Measurements from ENCODE around the gene KHDRBS1.
"Not testable (repeated sequence)": the region's sequence is repeated elsewhere in the genome, so short reads cannot be mapped to it uniquely, and the experiment has no call there.

The KHDRBS1 gene

GRCh38 chr1:32014199-32014947 lies 705 bp downstream of the KHDRBS1 start:
- peak; percentile 22 for DNase-seq

DNA sequence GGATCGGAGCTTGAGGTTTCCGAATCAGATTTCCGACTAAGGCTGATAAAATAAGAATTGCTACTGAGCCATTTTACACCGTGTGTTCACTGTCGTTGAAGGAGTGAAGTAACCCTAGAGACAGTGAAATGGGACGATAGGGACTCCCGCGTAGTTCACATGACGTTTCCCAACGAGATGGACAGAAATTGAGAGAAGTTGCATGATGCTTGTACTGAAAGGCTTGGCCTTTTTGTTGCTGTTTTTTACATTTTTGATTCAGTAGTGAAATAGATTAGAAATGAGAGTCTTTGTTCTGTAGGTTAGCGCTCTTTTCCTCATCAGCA lies 1.2 kb downstream of the KHDRBS1 start:
- DNase-seq, result no peak

DNA sequence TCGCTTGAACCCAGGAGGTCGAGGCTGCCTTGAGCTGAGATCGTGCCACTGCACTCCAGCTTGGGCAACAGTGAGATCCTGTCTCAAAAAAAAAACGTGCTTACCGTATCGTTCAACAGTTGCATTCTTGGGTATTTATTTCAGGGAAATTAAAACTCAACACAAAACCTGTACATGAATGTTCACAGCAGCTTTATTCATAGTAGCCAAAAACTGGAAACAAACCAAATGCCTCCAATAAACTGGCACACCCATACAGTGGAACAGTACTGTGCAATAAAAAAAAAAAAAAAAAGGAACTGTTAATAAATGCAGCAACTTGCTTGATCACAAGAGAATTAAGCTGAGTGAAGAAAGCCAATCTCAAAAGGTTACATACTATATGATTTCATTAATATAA lies 6.7 kb downstream of the KHDRBS1 start:
- DNase-seq, result no peak

GRCh38 chr1:32021574-32022018 lies 7.9 kb downstream of the KHDRBS1 start:
- DNase-seq, result not testable (repeated sequence)

GRCh38 chr1:32023351-32023750 lies 9.7 kb downstream of the KHDRBS1 start:
- no peak for DNase-seq

DNA sequence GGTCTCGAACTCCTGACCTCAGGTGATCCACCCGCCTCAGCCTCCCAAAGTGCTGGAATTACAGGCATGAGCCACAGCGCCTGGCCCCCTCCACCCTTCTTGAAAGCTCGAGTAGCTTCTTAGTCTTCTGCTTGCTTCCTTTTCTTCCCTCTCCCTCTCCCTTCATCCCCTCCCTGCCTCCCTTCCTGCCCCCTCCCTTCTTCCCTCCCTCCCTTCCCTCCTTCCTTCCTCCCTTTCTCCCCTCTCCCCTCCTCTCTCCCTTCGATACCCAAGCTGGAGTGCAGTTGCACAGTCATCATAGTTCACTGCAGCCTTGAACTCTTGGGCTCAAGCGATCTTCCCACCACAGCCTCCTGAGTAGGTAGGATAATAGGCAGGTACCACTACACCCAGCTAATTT lies 11.8 kb downstream of the KHDRBS1 start:
- no peak for DNase-seq

DNA sequence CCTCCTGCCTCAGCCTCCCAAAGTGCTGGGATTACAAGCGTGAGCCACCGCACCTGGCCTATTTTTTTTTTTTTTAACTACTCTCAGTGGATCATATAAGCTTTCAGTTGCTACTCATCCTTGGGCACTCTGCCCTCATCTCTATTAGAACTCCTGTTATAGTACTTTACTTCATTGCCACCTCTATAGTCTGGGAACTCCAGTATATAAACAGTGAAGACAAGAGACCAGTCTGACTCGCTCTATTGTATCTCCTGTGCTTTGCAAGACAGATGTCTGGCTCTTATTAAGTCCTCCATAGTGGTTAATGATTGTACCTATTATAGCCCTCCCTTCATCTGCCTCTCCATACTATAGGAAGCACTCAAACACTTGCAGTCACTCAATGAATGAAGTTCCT lies 15.1 kb downstream of the KHDRBS1 start:
- DNase-seq, result no peak

DNA sequence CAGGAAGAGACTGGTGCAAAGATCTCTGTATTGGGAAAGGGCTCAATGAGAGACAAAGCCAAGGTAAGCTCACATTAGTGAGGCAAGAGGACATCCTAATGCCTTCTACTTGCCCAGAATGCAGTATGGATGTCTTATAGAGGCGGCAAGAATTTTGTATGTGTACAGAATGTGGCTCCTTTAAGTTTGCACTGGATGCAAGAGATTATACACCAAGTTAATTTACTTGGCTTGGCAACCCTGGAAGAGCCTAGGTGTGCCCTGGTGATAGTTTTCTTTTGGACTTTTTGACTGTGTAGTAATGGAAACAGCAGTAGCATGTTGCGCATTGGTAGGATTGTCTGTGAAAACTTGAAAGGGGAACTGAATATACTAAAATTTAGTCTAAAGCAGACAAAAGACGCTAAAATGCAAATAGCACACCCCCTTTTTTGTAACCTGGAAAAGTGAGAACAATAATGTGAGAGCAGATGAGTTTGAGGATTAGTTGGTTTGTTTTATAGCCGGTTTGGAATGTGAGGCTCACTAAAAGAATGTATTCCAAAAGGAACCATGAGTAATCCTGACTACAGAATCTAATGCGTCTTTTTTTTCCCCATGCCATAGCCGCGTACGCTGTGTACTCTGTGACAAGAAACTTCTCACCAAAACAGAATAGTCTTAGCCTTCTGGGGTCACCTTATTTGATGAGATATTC lies 18.1 kb downstream of the KHDRBS1 start:
- DNase-seq, result no peak

DNA sequence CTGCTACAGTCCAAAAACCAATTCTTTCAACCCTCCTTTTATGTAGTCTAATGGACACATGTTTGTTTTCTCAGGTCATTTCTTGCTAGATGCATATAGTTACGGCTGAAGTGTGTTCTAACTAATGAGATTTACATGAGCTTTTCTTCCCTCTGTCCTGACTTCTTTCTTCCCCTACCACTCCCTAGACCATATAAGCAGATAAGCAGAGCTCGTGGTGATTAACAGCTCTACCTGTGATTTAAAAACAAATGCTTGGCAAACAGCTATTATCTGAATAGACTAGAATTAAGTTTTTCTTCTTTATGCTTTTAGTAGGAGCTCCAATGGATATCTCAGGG lies 18.6 kb downstream of the KHDRBS1 start:
- DNase-seq, result no peak

DNA sequence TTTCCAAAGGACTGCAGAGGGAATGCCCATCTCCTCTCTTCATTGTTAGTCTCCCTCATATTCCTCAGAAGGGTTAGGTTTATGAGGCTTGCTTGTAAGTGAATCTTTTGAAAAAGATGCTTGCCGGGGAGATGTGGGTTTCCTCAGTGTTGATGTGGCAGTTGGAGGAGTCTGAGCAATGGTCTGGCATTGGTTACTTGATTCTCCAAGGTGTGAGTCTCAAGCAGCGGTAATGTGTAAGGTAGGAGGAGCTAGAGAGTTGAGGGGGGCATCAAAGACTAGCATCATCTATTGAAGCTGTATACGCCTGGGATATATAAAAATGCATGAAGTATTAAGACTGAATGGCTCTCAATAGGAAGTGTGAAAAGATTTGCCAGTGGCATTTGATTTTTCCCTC lies 21.5 kb downstream of the KHDRBS1 start:
- no peak for DNase-seq

GRCh38 chr1:32040711-32041110 lies 27.0 kb downstream of the KHDRBS1 start:
- DNase-seq, result no peak

DNA sequence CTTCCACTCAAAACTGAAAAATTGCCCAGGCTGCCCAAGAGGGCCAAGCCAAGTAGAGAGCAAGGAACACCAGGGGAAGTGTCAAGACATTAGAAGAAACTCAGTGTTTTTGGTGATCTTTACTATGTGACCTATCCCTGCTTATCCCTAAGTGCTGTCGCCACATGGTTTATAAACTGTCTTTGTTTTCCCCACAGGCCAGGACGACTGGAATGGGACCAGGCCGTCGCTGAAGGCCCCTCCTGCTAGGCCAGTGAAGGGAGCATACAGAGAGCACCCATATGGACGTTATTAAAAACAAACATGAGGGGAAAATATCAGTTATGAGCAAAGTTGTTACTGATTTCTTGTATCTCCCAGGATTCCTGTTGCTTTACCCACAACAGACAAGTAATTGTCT lies 28.7 kb downstream of the KHDRBS1 start:
- DNase-seq, result no peak

- no peak for DNase-seq
Measured at GRCh38 chr1:32044234-32044633, 30.6 kb downstream of the KHDRBS1 start.

DNA sequence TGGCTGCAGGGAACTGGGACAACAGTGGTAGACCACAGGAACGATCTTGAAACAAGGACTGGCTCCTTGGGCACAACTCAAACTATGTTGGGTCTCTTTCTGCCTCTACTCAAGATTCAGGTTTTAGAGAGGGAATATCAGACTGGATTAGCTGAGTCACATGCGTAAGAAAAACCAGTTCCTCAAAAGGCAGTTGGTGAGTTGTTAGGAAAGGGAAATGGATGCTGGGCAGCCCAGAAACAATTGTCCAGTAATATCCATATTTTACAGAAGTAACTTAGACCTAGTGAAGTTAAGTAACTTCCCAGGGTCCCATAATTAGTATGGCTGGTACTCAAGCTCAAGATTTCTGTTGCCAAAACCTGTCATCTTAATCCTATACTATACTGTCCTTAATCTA lies 32.1 kb downstream of the KHDRBS1 start:
- DNase-seq, result no peak

DNA sequence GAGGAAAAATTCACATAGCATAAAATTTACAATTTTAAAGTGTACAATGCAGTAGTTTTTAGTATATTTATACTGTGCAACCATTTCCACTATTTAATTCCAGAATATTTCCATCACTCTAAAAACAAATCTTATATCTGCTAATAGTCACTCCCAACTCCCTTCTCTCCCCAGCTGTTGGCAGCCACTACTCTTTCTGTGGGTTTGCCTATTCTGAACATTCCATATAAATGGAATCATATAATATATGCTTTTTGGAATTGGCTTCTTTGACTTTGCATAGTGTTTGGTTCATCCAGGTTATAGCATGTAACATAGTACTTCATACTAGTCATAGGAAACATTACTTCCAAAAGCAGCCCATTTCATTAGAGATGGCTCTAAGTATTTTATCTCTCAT lies 34.0 kb downstream of the KHDRBS1 start:
- no peak for DNase-seq

DNA sequence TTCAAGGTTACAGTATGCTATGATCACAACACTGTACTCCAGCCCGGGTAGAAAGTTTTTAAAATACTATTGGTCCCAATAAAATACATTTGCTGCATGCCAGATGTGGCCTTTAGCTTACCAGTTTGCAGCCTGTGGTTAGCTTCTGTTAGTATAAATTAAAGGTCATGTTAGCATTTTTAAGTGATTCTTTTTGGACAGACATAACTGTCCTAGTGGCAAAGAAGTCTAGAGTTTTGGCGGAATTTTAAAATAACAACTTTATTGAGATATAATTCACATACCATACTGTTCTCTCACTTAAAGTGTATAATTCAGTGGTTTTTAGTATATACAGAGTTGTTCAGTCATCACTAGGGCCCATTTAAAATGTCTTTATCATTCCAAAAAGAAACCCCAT lies 34.8 kb downstream of the KHDRBS1 start:
- no peak for DNase-seq

DNA sequence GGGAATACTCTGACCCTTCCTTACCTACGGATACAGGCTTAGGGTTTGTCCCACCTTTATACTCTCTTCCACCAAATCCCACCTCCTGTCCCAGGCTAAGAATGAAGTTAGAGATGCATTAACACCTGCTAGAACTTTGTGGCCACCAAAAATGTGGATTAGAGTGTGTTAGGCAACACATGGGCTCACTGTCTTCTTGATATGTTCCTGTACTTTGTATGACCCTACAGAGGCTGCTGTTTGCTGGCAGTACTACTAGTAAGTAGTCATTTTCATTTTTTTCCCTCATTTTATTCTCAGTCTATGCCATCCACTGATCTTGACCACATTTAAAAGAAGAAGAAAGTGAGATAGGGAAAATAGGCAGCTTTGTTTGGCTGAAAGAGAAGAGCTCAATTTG lies 38.0 kb downstream of the KHDRBS1 start:
- DNase-seq, result no peak

DNA sequence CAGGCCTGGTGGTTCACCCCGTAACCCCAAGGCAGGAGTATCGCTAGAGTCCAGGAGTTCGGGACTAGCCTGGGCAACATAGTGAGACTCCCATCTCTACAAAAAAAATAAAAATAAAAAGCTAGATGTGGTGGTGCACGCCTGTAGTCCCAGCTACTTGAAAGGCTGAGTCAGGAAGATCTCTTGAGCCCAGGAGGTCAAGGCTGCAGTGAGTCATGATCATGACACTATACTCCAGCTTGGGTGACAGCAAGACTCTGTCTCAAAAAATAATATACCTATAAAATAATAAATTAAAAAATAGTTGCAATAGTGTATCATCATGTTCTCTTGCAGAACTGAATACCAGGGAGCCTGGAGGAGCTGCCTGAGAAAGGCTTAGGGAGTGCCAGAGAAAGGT lies 39.2 kb downstream of the KHDRBS1 start:
- no peak for DNase-seq

DNA sequence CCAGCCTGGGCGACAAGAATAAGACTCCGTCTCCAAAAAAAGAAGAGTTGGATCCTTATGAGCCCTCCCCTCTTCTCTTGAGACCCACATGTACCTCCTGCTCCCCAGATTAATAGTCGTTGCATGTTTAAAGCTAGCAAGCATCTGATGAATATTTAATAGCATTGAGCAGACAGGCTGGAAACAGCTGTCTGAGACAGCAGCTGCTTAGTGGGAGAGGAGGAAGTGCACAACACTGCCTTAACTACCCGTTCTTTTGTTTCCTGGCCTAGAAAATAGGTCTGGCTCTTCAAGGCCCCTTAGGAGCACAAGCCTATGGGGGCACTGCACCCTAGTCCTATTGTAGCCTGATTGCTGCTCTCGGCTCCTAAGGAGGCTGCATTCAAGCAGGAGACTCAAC lies 41.7 kb downstream of the KHDRBS1 start:
- no peak for DNase-seq

- DNase-seq, result no peak
Measured at GRCh38 chr1:32056598-32056997, 42.9 kb downstream of the KHDRBS1 start.

DNA sequence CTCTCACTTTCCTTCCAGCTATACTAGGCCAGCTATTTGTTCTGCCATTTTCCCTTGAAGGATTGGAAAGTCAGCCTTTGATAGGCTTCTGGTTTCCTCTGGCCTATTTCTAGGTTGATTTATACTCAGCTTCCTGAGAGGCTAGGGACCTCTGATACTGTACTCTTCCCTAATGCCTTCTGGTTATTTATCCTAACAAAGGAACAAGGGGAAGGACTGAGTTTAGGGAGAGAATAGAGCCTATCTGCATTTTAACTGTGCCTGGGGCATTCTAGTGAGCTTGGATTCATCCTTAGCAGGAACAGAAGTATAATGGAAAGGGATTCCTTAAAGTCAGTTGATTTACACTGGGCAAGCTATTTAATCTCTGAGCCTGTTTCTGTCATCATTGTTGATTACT lies 47.2 kb downstream of the KHDRBS1 start:
- DNase-seq, result no peak

DNA sequence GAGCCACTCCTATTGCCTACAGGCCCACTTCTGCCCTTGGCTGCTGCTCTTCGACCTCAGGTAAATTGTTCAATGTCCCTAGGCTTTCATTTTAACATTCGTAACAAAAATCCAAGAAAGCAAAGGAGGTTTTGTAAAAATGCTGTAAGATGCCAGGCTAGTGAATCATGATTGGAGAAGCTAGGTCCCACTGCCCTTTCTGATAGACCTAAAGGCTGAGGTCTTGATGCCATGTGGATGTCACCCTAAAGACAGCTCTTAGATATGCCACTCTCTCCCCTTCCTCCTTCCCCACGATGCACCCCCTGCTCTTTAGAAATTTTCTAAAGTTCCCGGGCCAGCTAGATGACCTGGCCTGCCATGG lies 49.2 kb downstream of the KHDRBS1 start:
- no peak for DNase-seq

GRCh38 chr1:32063261-32063681 lies 49.6 kb downstream of the KHDRBS1 start:
- DNase-seq, result no peak

DNA sequence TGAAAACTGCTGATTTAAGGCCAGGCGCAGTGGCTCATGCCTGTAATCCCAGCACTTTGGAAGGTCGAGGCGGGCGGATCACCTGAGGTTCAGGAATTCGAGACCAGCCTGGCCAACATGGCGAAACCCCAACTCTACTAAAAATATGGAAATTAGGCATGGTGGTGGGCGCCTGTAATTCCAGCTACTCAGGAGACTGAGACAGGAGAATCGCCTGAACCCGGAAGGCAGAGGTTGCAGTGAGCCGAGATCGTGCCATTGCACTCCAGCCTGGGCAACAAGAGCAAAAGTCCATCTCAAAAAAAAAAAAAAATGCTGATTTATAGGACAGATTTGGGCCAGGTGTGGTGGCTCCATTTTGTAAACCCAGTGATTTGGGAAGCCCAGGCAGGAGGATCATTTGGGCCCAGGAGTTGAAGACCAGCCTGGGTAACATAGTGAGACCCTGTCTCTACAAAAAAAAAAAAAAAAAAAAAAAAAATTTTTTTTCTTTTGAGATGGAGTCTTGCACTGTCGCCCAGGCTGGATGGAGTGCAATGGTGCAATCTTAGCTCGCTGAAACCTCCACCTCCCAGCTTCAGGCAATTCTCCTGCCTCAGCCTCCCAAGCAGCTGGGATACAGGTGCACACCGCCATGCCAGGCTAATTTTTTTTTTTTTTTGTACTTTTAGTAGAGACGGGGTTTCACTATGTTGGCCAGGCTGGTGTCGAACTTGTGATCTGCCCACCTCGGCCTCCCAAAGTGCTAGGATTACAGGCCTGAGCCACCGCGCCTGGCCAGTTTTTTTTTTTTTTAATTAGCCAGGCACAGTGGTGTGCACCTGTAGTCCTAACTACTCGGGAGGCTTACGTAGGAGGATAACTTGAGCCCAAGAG lies 52.2 kb downstream of the KHDRBS1 start:
- not testable (repeated sequence) for DNase-seq
